ENCODE data around the gene OR4A5. TPM values are rescaled to one million over a fixed set of nuclear protein-coding genes. Genes with fewer than 3 reads are reported as not detected.
"Not testable (repeated sequence)": the region's sequence is repeated elsewhere in the genome, so short reads cannot be mapped to it uniquely, and the experiment has no call there.

The OR4A5 gene, protein sequence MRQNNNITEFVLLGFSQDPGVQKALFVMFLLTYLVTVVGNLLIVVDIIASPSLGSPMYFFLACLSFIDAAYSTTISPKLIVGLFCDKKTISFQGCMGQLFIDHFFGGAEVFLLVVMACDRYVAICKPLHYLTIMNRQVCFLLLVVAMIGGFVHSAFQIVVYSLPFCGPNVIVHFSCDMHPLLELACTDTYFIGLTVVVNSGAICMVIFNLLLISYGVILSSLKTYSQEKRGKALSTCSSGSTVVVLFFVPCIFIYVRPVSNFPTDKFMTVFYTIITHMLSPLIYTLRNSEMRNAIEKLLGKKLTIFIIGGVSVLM
- total RNA-seq = not detected in 2 replicates

DNA sequence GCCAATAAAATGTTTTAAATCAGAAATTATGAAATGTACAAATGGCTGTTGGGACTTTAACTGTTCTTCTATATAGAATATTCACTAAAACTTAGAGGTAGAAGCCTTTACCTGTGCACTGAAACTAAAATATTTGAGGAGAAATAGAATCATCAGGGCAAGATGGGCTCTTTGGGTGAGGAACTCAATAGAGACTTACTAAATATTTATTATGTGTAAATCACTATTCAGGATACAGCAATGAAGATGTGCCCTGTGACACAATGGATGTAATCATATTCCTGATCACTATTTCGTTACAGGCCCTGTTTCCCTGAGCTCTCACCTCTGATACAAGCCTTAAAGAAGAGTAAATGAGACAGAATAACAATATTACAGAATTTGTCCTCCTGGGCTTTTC, at the start of gene OR4A5:
OR4A5 (plus strand) TSS at position 301 of the 400 bp plus-strand sequence; CDS start at position 354, 53 bp downstream.
- not testable (repeated sequence) for DNase-seq (ENCODE audit: low read depth)

DNA sequence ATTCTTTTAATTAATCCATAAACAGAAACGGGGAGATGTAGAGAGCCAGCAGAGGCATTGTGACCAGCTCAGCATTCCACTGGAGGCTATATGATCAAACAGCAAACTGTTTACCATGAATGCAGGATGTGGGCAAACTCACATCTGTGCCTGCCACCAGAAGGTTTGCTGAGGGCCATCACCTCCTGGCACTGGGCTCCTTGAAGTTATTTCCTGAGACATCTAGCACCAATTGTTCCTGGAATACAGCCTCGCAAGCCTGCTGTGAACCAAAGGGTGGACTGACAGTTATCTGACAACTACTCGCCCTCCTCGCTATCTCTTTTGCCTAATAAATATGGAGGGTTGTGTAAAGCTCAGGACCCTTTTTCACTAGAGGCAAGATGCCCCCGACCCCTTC, 13.5 kb downstream of the OR4A5 start:
- not testable (repeated sequence) for DNase-seq (ENCODE audit: low read depth)

Other genes with a start within 250 kb of the OR4A5 start
- not detected in 2 replicates for gene OR4C46, start 102.8 kb upstream of the OR4A5 start, total RNA-seq